NB4 (cell line): ENCODE data around the gene MTNR1A.
"Not testable (repeated sequence)": the region's sequence is repeated elsewhere in the genome, so short reads cannot be mapped to it uniquely, and the experiment has no call there.

Experiments used
- DNase-seq: peaks from one replicate; pipeline ENCODE4 v3.0.0; 2010; ENCODE audit warnings: low read depth
- H3K4me3 ChIP-seq: one replicate; pipeline ENCODE4 v1.5.1; 2011; ENCODE audit warnings: mild to moderate bottlenecking, low read depth, low read length, moderate library complexity
- MAX ChIP-seq: IDR thresholded peaks from 2 replicates; pipeline ENCODE4 v1.6.1; 2011; ENCODE audit warnings: low read depth, low read length
- MYC ChIP-seq: IDR thresholded peaks from 2 replicates; pipeline ENCODE4 v1.6.1; 2011; ENCODE audit warnings: low read depth, low read length
- POLR2A ChIP-seq: IDR thresholded peaks from 2 replicates; pipeline ENCODE4 v1.6.1; 2011; ENCODE audit warnings: mild to moderate bottlenecking; ENCODE audit not compliant: insufficient read length; ENCODE audit errors: extremely low read depth
- TF ChIP-seq, protein P1 (sequence below): IDR thresholded peaks from one replicate; pipeline ENCODE4 v1.5.1; 2012; ENCODE audit warnings: low read depth, low read length

MTNR1A gene

DNA sequence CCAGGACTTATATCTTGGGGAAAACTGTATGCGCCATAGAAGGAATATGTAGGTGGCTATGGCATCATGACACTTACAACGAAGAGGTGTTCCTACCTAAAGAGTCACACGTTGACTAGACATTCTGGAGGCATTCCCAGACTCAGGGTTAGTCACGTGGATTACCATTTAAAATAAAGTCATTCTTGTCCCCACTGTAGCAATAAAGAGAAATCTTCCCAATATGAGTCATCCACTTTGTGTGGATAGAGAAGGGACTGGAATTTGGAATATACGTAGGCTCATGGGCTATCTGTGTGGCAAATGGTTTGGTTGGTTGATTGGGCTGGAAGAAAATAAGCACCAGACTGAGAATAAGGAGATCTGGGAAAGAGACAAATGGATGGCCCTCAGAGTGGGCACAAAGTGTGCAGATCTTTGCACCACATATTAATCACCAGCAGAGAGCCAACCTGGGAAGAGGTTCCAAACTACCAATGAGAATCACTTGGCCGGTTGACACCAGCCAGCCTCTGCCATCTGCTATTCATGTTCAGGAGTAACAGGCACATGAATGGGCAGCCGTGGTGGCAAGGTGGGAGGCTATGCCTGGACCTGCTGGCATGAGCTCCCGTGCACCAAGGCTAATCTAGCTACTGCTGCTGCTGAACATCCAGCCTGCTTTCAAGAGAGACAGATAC, 41.0 kb downstream of the MTNR1A start:
- H3K4me3 ChIP-seq: no peak overlapping the region
- TF ChIP-seq, protein P1, sequence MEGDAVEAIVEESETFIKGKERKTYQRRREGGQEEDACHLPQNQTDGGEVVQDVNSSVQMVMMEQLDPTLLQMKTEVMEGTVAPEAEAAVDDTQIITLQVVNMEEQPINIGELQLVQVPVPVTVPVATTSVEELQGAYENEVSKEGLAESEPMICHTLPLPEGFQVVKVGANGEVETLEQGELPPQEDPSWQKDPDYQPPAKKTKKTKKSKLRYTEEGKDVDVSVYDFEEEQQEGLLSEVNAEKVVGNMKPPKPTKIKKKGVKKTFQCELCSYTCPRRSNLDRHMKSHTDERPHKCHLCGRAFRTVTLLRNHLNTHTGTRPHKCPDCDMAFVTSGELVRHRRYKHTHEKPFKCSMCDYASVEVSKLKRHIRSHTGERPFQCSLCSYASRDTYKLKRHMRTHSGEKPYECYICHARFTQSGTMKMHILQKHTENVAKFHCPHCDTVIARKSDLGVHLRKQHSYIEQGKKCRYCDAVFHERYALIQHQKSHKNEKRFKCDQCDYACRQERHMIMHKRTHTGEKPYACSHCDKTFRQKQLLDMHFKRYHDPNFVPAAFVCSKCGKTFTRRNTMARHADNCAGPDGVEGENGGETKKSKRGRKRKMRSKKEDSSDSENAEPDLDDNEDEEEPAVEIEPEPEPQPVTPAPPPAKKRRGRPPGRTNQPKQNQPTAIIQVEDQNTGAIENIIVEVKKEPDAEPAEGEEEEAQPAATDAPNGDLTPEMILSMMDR: no peak
- no peak for TF ChIP-seq MYC
- TF ChIP-seq MAX: no peak
- no peak for TF ChIP-seq POLR2A
- DNase-seq: no peak

- not testable (repeated sequence) for H3K4me3 ChIP-seq, DNase-seq
Measured at GRCh38 chr4:186504771-186505170, 50.6 kb downstream of the MTNR1A start.

GRCh38 chr4:186502231-186502630, 53.1 kb downstream of the MTNR1A start:
- H3K4me3 ChIP-seq: no peak overlapping the region
- DNase-seq: no peak
- no peak for TF ChIP-seq MAX
- TF ChIP-seq MYC: no peak
- TF ChIP-seq, protein P1: no peak
- no peak for TF ChIP-seq POLR2A

DNA sequence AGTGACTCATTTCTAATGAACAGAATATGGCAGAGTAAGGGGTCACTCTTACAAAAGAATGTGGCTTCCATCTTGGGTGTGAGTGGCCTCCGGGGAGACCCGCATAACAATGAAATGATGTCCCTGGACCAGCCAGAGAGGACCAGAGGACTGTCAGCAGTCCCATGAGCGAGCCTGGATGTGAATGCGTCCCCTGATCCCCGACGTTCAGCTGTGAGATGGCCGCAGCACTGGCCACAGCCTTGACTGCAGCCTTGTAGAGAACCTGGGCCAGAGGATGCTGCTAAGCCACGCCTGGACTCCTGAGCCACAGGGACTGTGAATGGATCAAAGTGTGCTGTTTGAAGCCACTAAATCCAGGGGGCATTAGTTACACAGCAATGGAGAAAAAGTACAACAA, 53.8 kb downstream of the MTNR1A start:
- TF ChIP-seq MAX: no peak
- TF ChIP-seq, protein P1: no peak
- TF ChIP-seq POLR2A: no peak
- no peak for TF ChIP-seq MYC
- no peak overlapping the region for H3K4me3 ChIP-seq
- DNase-seq: no peak

GRCh38 chr4:186500721-186501304, 54.6 kb downstream of the MTNR1A start:
- TF ChIP-seq MYC: no peak
- no peak for DNase-seq
- no peak overlapping the region for H3K4me3 ChIP-seq

GRCh38 chr4:186499467-186499866, 55.9 kb downstream of the MTNR1A start:
- DNase-seq: no peak
- H3K4me3 ChIP-seq: no peak overlapping the region
- TF ChIP-seq, protein P1: no peak
- no peak for TF ChIP-seq MAX
- no peak for TF ChIP-seq MYC
- no peak for TF ChIP-seq POLR2A

- H3K4me3 ChIP-seq: no peak overlapping the region
- no peak for DNase-seq
- TF ChIP-seq MYC (no peak), POLR2A (no peak), MAX (no peak)
- TF ChIP-seq, protein P1: no peak
Measured at GRCh38 chr4:186497043-186497442, 58.3 kb downstream of the MTNR1A start.
